H9 (cell line): ENCODE data around the gene TIGD2. TPM values are rescaled to one million over a fixed set of nuclear protein-coding genes. Genes with fewer than 3 reads are reported as not detected.

Experiments
- DNase-seq: peaks from one replicate; pipeline ENCODE4 v3.0.0-alpha.2; 2017
- H2AFZ ChIP-seq: one replicate; pipeline ENCODE4 v1.6.1; 2013; ENCODE audit warnings: mild to moderate bottlenecking, low read length, control low read depth, moderate library complexity
- H2AK5ac ChIP-seq: 2 replicates; pipeline ENCODE4 v1.6.1; 2013; ENCODE audit warnings: low read length, control low read depth, mixed read lengths; ENCODE audit not compliant: insufficient read length
- H2BK120ac ChIP-seq: one replicate; pipeline ENCODE4 v1.6.1; 2013; ENCODE audit warnings: low read depth, mild to moderate bottlenecking, low read length, control low read depth, inconsistent platforms; ENCODE audit not compliant: poor library complexity, severe bottlenecking
- H2BK12ac ChIP-seq: 2 replicates; pipeline ENCODE4 v1.6.1; 2013; ENCODE audit warnings: low read length, control low read depth, mixed read lengths, low read depth; ENCODE audit not compliant: insufficient read length
- H2BK15ac ChIP-seq: 2 replicates; pipeline ENCODE4 v1.6.1; 2013; ENCODE audit warnings: low read depth, low read length, control low read depth
- H2BK20ac ChIP-seq: one replicate; pipeline ENCODE4 v1.6.1; 2013; ENCODE audit warnings: low read depth, mild to moderate bottlenecking, low read length, control low read depth, inconsistent platforms; ENCODE audit not compliant: poor library complexity, severe bottlenecking
- H2BK5ac ChIP-seq: 2 replicates; pipeline ENCODE4 v1.6.1; 2013; ENCODE audit warnings: low read length, control low read depth, mixed read lengths; ENCODE audit not compliant: insufficient read length
- H3K14ac ChIP-seq: 2 replicates; pipeline ENCODE4 v1.6.1; 2013; ENCODE audit warnings: low read length, control low read depth; ENCODE audit not compliant: insufficient read depth
- H3K18ac ChIP-seq: 2 replicates; pipeline ENCODE4 v1.6.1; 2013; ENCODE audit warnings: low read depth, mild to moderate bottlenecking, mixed read lengths, low read length, control low read depth; ENCODE audit not compliant: insufficient read length
- H3K23ac ChIP-seq: 2 replicates; pipeline ENCODE4 v1.6.1; 2013; ENCODE audit warnings: low read length, control low read depth, mixed read lengths, low read depth; ENCODE audit not compliant: insufficient read length
- H3K23me2 ChIP-seq: 2 replicates; pipeline ENCODE4 v1.6.1; 2013; ENCODE audit warnings: low read depth, mild to moderate bottlenecking, mixed read lengths, low read length, control low read depth; ENCODE audit not compliant: insufficient read length, poor library complexity, severe bottlenecking
- H3K27ac ChIP-seq: 2 replicates; pipeline ENCODE4 v1.5.1; 2013; ENCODE audit warnings: low read length, control low read depth, mixed read lengths, low read depth; ENCODE audit not compliant: insufficient read length
- H3K27me3 ChIP-seq: 2 replicates; pipeline ENCODE4 v1.6.1; 2013; ENCODE audit warnings: low read length, control low read depth, inconsistent platforms; ENCODE audit not compliant: insufficient read depth
- H3K4ac ChIP-seq: 2 replicates; pipeline ENCODE4 v1.6.1; 2013; ENCODE audit warnings: low read depth, mild to moderate bottlenecking, control low read depth, inconsistent platforms, low read length, moderate library complexity
- H3K4me1 ChIP-seq: 2 replicates; pipeline ENCODE4 v1.6.1; 2013; ENCODE audit warnings: low read length, control low read depth, inconsistent platforms; ENCODE audit not compliant: insufficient read depth
- H3K4me2 ChIP-seq: 2 replicates; pipeline ENCODE4 v1.6.1; 2013; ENCODE audit warnings: low read length, control low read depth, mixed read lengths; ENCODE audit not compliant: insufficient read length, insufficient read depth
- H3K56ac ChIP-seq: 2 replicates; pipeline ENCODE4 v1.6.1; 2013; ENCODE audit warnings: low read depth, mild to moderate bottlenecking, mixed read lengths, low read length, control low read depth; ENCODE audit not compliant: insufficient read length
- H3K79me1 ChIP-seq: 2 replicates; pipeline ENCODE4 v1.6.1; 2013; ENCODE audit warnings: low read depth, mild to moderate bottlenecking, moderate library complexity, low read length, control low read depth, inconsistent platforms; ENCODE audit not compliant: insufficient read depth, poor library complexity, severe bottlenecking
- H3K79me2 ChIP-seq: 2 replicates; pipeline ENCODE4 v1.6.1; 2013; ENCODE audit warnings: low read length, control low read depth, inconsistent platforms; ENCODE audit not compliant: insufficient read depth
- H3K9ac ChIP-seq: 2 replicates; pipeline ENCODE4 v1.6.1; 2013; ENCODE audit warnings: low read length, control low read depth, mixed read lengths; ENCODE audit not compliant: insufficient read length; ENCODE audit errors: extremely low read depth
- H3K9me3 ChIP-seq: one replicate; pipeline ENCODE4 v1.6.1; 2013; ENCODE audit warnings: low read depth, low read length, inconsistent platforms; ENCODE audit not compliant: control insufficient read depth
- H3T11ph ChIP-seq: one replicate; pipeline ENCODE4 v1.6.1; 2013; ENCODE audit warnings: mild to moderate bottlenecking, low read length, control low read depth, inconsistent platforms
- H4K20me1 ChIP-seq: one replicate; pipeline ENCODE4 v1.6.1; 2013; ENCODE audit not compliant: control insufficient read depth, insufficient read length, insufficient read depth
- H4K5ac ChIP-seq: 2 replicates; pipeline ENCODE4 v1.6.1; 2013; ENCODE audit warnings: low read depth, mild to moderate bottlenecking, mixed read lengths, low read length, control low read depth; ENCODE audit not compliant: insufficient read length
- H4K8ac ChIP-seq: replicated peaks from 2 replicates; pipeline ENCODE4 v1.6.1; 2013; ENCODE audit warnings: low read length, control low read depth, mixed read lengths, low read depth; ENCODE audit not compliant: insufficient read length
- H4K91ac ChIP-seq: 2 replicates; pipeline ENCODE4 v1.6.1; 2013; ENCODE audit warnings: low read depth, mild to moderate bottlenecking, moderate library complexity, mixed read lengths, low read length, control low read depth; ENCODE audit not compliant: insufficient read length
- H3K27ac Mint-ChIP-seq, 3 experiments: 2 replicates in 2 of 3; 3 replicates in 1 of 3; pipeline ENCODE4 v1.8.0; 2020 to 2021; ENCODE audit warnings: mixed read lengths in 3 of 3, mild to moderate bottlenecking in 1 of 3, moderate library complexity in 1 of 3
- H3K27me3 Mint-ChIP-seq: 2 replicates; pipeline ENCODE4 v1.8.0; 2021; ENCODE audit warnings: low read depth, mild to moderate bottlenecking, moderate library complexity, mixed read lengths
- H3K36me3 Mint-ChIP-seq, 3 experiments: 2 replicates in 2 of 3; 3 replicates in 1 of 3; pipeline ENCODE4 v1.8.0; 2020 to 2021; ENCODE audit warnings: low read depth in 3 of 3, mixed read lengths in 3 of 3; ENCODE audit not compliant: insufficient read depth in 1 of 3
- H3K4me1 Mint-ChIP-seq, 2 experiments: 2 replicates each; pipeline ENCODE4 v1.8.0; 2020; ENCODE audit warnings: mixed read lengths in 2 of 2
- H3K4me3 Mint-ChIP-seq, 2 experiments: 2 replicates in 1 of 2; 3 replicates in 1 of 2; pipeline ENCODE4 v1.8.0; 2020 to 2021; ENCODE audit warnings: mild to moderate bottlenecking in 2 of 2, mixed read lengths in 2 of 2, moderate library complexity in 1 of 2
- H3K9me3 Mint-ChIP-seq, 2 experiments: 2 replicates in 1 of 2; 3 replicates in 1 of 2; pipeline ENCODE4 v1.8.0; 2020; ENCODE audit warnings: mild to moderate bottlenecking in 2 of 2, mixed read lengths in 2 of 2, moderate library complexity in 1 of 2
- CTCF ChIP-seq: fragments of 200-600 bp; sonication (generic); conservative IDR thresholded peaks from 3 replicates; pipeline ENCODE4 v1.8.0; 2021; ENCODE audit warnings: antibody characterized with exemption, mild to moderate bottlenecking
- WGBS: extraction: QIAGEN DNeasy Blood & Tissue Kit; methylation state at CpG from one replicate; pipeline ENCODE4 v1.1.7; 2013; ENCODE audit warnings: missing lambda C conversion rate, low lambda C conversion rate, mixed read lengths; ENCODE audit not compliant: insufficient read length; ENCODE audit errors: extremely low coverage; 5-methylcytosine and 5-hydroxymethylcytosine counted together
- total RNA-seq: library from RNA; stranded (reverse); gene quantifications from 2 replicates; pipeline ENCODE4 v1.2.1, GENCODE V29; 2021

Gene TIGD2
- total RNA-seq, 1 experiment from 2014 or later: 10.4 TPM

GRCh38 chr4:89114100-89114499 is 2.8 kb downstream of the TIGD2 start:
- Histone ChIP-seq H3K4ac (no peak overlapping the region), H2BK120ac (no peak overlapping the region), H3K79me2 (no peaks in the 10 kb centered on the region), H3K23ac (no peak overlapping the region), H3K79me1 (no peaks in the 10 kb centered on the region), H4K91ac (no peak overlapping the region), H2AK5ac (no peak overlapping the region), H4K8ac (no peak overlapping the region), H3K27me3 (peaks cover 9% of the 10 kb centered on the region; the same call in 1 of the 2 replicates), H2AFZ (no peak overlapping the region), H3T11ph (no peak overlapping the region), H3K4me2 (no peak overlapping the region), H2BK20ac (no peak overlapping the region), H4K20me1 (peaks cover 2% of the 10 kb centered on the region), H3K56ac (no peak overlapping the region), H4K5ac (no peak overlapping the region), H3K23me2 (peaks cover 10% of the 10 kb centered on the region), H2BK15ac (no peak overlapping the region), H3K9ac (no peak overlapping the region), H3K14ac (no peak overlapping the region), H3K4me1 (no peaks in the 10 kb centered on the region), H3K18ac (no peak overlapping the region), H3K9me3 (no peaks in the 10 kb centered on the region), H2BK12ac (no peak overlapping the region), H2BK5ac (no peak overlapping the region), H3K27ac (no peak overlapping the region)
- no peak overlapping the region for H3K27ac Mint-ChIP-seq
- H3K9me3 Mint-ChIP-seq: no peaks in the 10 kb centered on the region
- H3K36me3 Mint-ChIP-seq: peaks cover 2 to 24% (median 11%) of the 10 kb centered on the region in 3 experiments; a peak in 6 of 7 replicates
- H3K4me1 Mint-ChIP-seq: peaks cover 20 to 22% of the 10 kb centered on the region in 2 experiments
- no peak for DNase-seq
- no peak for TF ChIP-seq CTCF
- no peak overlapping the region for H3K4me3 Mint-ChIP-seq
- no CpG with 5 or more reads among the region's 3 CpGs for WGBS
- peaks cover 32% of the 10 kb centered on the region for H3K27me3 Mint-ChIP-seq
